Calu3 (cell line): ENCODE results near the gene KBTBD4. TPM values are rescaled to one million over a fixed set of nuclear protein-coding genes. Genes with fewer than 3 reads are reported as not detected.
"Not testable (repeated sequence)": the region's sequence is repeated elsewhere in the genome, so short reads cannot be mapped to it uniquely, and the experiment has no call there.

ENCODE experiments used
- BruUV-seq: library from RNA; stranded (reverse); fragments of 400-500 nt; replicated peaks from 2 replicates; lab custom pipeline; 2021; lab: Mats Ljungman, UMichigan
- CTCF ChIA-PET: fragments of 300-600 bp; sonication (Branson Sonifier 250); formaldehyde crosslinking; loops from one replicate; lab custom pipeline; 2022; ENCODE audit warnings: antibody characterized with exemption; lab: Charles Lee
- DNase-seq: peaks from one replicate; pipeline ENCODE4 v3.0.0; 2022
- H3K27ac Mint-ChIP-seq: one replicate; pipeline ENCODE4 v1.8.0; 2022; ENCODE audit warnings: mixed read lengths; ENCODE audit not compliant: unreplicated experiment
- H3K27me3 Mint-ChIP-seq: one replicate; pipeline ENCODE4 v1.8.0; 2022; ENCODE audit warnings: mixed read lengths; ENCODE audit not compliant: unreplicated experiment
- H3K36me3 Mint-ChIP-seq: one replicate; pipeline ENCODE4 v1.8.0; 2022; ENCODE audit warnings: mild to moderate bottlenecking, moderate library complexity, mixed read lengths; ENCODE audit not compliant: insufficient read depth, unreplicated experiment
- H3K4me1 Mint-ChIP-seq: one replicate; pipeline ENCODE4 v1.8.0; 2022; ENCODE audit warnings: mild to moderate bottlenecking, low read depth, mixed read lengths; ENCODE audit not compliant: unreplicated experiment
- H3K4me3 Mint-ChIP-seq: one replicate; pipeline ENCODE4 v1.8.0; 2022; ENCODE audit warnings: mild to moderate bottlenecking, low read depth, moderate library complexity, mixed read lengths; ENCODE audit not compliant: unreplicated experiment
- H3K9me3 Mint-ChIP-seq: one replicate; pipeline ENCODE4 v1.8.0; 2022; ENCODE audit warnings: low read depth, mixed read lengths; ENCODE audit not compliant: unreplicated experiment
- CTCF ChIP-seq: fragments of 200-600 bp; IDR thresholded peaks from one replicate; pipeline ENCODE4 v1.8.0; 2022; ENCODE audit warnings: antibody characterized with exemption; ENCODE audit not compliant: unreplicated experiment
- intact Hi-C: fragments of 100-400 bp; cut with micrococcal nuclease; formaldehyde crosslinking; loops from one replicate; pipeline ENCODE4 v1.10.0; 2022; ENCODE audit not compliant: unreplicated experiment
- total RNA-seq: library from RNA; stranded (reverse); gene quantifications from 2 replicates; pipeline ENCODE4 v1.2.3, GENCODE V29; 2022

Gene KBTBD4
- total RNA-seq, 1 experiment from 2014 or later = 14.6 TPM

DNA sequence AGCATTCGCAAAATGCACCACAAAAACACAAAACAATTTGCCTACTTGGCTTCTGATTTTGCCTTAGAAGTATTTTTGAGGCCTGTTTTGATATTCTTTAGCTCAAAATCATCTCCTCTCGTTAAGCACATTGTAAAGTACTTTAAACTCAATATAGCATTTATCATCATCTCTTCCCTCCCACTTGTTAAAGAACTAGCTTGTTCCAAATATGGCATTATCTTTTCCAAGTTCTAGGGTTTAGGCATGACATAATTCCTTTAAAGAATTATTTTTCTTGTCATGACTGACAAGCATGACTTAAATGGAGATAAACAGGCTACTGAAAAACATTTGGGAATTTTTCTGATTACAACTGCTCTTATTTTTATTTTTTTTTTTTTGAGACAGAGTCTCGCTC is 47.1 kb downstream of the KBTBD4 start:
- DNase-seq = no peak
- Mint-ChIP-seq H3K27ac (no peak overlapping the region), H3K36me3 (peaks cover 12% of the 10 kb centered on the region), H3K9me3 (no peaks in the 10 kb centered on the region), H3K4me1 (peaks cover 12% of the 10 kb centered on the region), H3K27me3 (no peaks in the 10 kb centered on the region), H3K4me3 (no peak overlapping the region)
- BruUV-seq = TSS peak; percentile 23
- CTCF ChIA-PET = no interaction called here
- intact Hi-C loops = no loop called here
- no peak for TF ChIP-seq CTCF

DNA sequence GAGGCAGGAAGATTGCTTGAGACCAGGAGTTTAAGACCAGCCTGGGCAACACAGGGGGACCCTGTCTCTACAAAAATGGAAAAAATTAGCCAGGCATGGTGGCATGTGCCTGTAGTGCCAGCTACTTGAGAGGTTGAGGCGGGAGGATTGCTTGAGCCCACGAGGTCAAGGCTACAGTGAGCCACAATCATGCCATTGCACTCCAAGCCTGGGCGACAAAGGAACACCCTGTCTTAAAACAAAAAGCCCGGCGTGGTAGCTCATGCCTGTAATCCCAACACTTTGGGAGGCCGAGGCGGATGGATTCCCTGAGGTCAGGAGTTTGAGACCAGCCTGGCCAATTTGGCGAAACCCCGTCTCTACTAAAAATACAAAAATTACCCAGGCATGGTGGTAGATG is 48.0 kb downstream of the KBTBD4 start:
- H3K9me3 Mint-ChIP-seq, BruUV-seq, H3K36me3 Mint-ChIP-seq, H3K4me3 Mint-ChIP-seq, CTCF ChIA-PET, intact Hi-C loops, H3K27ac Mint-ChIP-seq, DNase-seq, H3K27me3 Mint-ChIP-seq: not testable (repeated sequence)
- peaks cover 15% of the 10 kb centered on the region for H3K4me1 Mint-ChIP-seq

DNA sequence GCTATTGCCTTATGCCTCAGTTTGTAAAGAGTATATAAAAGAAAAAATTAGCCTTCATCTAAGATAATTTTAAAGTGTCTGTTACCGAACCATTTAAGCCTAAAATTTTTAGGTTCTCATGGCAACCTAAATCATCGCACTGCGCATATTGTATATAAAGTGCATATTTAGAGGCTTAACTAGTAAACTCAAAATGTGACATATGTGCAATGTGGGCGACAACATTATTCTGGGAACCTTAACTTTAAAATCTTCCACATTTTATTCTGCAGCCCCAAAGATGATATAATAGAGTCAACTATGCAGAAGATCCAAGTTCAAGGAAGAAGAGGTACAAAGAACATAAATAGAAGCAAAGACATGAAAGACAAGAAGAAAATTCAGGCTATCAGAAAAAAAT is 48.8 kb downstream of the KBTBD4 start:
- DNase-seq = no peak
- H3K27ac Mint-ChIP-seq = no peak overlapping the region
- H3K9me3 Mint-ChIP-seq = no peaks in the 10 kb centered on the region
- no peak overlapping the region for H3K4me3 Mint-ChIP-seq
- no peak for TF ChIP-seq CTCF
- peaks cover 21% of the 10 kb centered on the region for H3K4me1 Mint-ChIP-seq
- H3K27me3 Mint-ChIP-seq = no peaks in the 10 kb centered on the region
- peaks cover 6% of the 10 kb centered on the region for H3K36me3 Mint-ChIP-seq
- no TSS peak for BruUV-seq
- CTCF ChIA-PET = no interaction called here
- intact Hi-C loops = no loop called here

DNA sequence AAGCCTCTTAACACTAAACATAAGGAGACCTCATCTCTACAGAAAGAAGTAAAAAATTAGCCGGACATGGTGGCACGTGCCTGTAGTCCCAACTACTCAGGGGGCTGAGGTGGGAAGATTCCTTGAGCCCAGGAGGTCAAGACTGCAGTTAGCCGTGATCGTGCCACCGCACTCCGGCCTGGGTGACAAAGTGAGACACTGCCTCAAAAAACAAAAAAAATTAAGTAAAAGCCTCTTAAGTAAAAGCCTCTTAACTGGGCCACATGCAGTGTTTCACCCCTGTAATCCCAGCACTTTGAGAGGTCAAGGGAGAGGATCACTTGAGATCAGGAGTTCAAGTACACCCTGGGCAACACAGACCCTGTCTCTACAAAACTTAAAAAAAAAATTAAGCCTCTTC is 51.6 kb downstream of the KBTBD4 start:
- no TSS peak for BruUV-seq
- Mint-ChIP-seq H3K4me1 (peaks cover 42% of the 10 kb centered on the region), H3K27me3 (no peaks in the 10 kb centered on the region), H3K36me3 (peaks cover 6% of the 10 kb centered on the region), H3K4me3 (no peak overlapping the region), H3K9me3 (no peaks in the 10 kb centered on the region), H3K27ac (no peak overlapping the region)
- CTCF ChIA-PET = no interaction called here
- no peak for TF ChIP-seq CTCF
- no peak for DNase-seq
- intact Hi-C loops = no loop called here

GRCh38 chr11:47526032-47526431 is 52.7 kb downstream of the KBTBD4 start:
- CTCF ChIA-PET = interaction anchor here (0.5 kb wide), 1 partner anchor 889 kb away, joined by 4 read pairs; no protein-coding TSS in a partner anchor

More at GRCh38 chr11:47526032-47526431, 52.7 kb downstream of the KBTBD4 start:
- BruUV-seq, H3K9me3 Mint-ChIP-seq, H3K27me3 Mint-ChIP-seq, DNase-seq, H3K27ac Mint-ChIP-seq, intact Hi-C loops, H3K36me3 Mint-ChIP-seq, H3K4me3 Mint-ChIP-seq: not testable (repeated sequence)
- peaks cover 42% of the 10 kb centered on the region for H3K4me1 Mint-ChIP-seq
